ENCODE data around the gene TMEM18. TPM values are rescaled to one million over a fixed set of nuclear protein-coding genes. Genes with fewer than 3 reads are reported as not detected.

TMEM18 gene
- total and polyA plus RNA-seq, 2 experiments from 2014 or later, result 35.4 to 47.1 TPM

DNA sequence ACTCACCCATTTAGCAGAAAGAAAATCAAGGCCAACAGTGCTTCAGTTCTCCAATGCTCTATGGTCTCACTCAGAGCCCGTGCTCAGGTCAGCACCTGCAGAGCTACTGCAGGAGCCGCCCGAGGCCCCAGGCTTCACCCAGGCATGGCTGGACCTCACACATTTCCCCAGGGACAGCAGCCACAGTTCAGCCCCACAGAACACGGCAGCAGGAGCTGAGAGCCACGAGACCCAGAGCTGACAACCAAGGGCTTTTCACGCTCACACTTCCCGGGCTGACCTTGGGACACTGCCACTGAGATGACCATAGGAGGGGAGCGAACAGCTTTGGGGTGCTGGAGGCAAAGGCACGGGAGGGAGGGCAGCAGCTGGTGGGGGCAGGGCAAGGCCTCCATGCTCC lies 4.2 kb downstream of the TMEM18 start:
- no peak for TF ChIP-seq EZH2phosphoT487 (IDR thresholded peaks at IDR 0.05; ENCODE audit: low read depth, severe bottlenecking, unreplicated experiment)
- TF ChIP-seq EZH2 (IDR thresholded peaks at IDR 0.05; ENCODE audit: borderline replicate concordance), result no peak
- TF ChIP-seq, protein P1, sequence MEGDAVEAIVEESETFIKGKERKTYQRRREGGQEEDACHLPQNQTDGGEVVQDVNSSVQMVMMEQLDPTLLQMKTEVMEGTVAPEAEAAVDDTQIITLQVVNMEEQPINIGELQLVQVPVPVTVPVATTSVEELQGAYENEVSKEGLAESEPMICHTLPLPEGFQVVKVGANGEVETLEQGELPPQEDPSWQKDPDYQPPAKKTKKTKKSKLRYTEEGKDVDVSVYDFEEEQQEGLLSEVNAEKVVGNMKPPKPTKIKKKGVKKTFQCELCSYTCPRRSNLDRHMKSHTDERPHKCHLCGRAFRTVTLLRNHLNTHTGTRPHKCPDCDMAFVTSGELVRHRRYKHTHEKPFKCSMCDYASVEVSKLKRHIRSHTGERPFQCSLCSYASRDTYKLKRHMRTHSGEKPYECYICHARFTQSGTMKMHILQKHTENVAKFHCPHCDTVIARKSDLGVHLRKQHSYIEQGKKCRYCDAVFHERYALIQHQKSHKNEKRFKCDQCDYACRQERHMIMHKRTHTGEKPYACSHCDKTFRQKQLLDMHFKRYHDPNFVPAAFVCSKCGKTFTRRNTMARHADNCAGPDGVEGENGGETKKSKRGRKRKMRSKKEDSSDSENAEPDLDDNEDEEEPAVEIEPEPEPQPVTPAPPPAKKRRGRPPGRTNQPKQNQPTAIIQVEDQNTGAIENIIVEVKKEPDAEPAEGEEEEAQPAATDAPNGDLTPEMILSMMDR (IDR thresholded peaks at IDR 0.05; ENCODE audit: poor library complexity), result no peak

DNA sequence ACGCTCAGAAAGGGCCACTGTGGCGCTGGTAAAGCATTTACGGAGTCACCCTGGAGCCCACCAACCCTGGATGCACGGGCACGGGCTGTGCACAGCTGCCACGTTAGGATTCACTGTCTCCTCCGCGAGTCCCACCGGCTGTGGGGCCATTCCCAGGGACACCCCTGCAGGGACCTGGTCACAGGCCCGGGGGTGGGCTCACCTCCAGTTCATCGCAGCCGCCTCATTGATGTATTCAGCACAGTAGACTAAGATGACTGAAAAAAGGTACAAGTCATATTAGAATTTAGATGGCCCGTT lies 4.7 kb downstream of the TMEM18 start:
- H3K27me3 ChIP-seq, result no peaks in the 10 kb centered on the region
- no peaks in the 10 kb centered on the region for H3K36me3 ChIP-seq (replicated peaks; ENCODE audit: insufficient read depth, low read depth)
- H3K4me2 ChIP-seq, result no peak overlapping the region
- peaks cover 37% of the 10 kb centered on the region for H3K79me2 ChIP-seq
- TF ChIP-seq EZH2phosphoT487 (IDR thresholded peaks at IDR 0.05; ENCODE audit: low read depth, severe bottlenecking, unreplicated experiment) (no peak), EZH2 (IDR thresholded peaks at IDR 0.05; ENCODE audit: borderline replicate concordance) (no peak)
- TF ChIP-seq, protein P1 (IDR thresholded peaks at IDR 0.05; ENCODE audit: poor library complexity), result no peak
- no peak overlapping the region for H3K4me3 ChIP-seq
- H3K9me2 ChIP-seq (replicated peaks; ENCODE audit: insufficient read depth), result no peaks in the 10 kb centered on the region
- H2AFZ ChIP-seq, result no peak overlapping the region
- no peaks in the 10 kb centered on the region for H3K9me3 ChIP-seq (ENCODE audit: low read depth)
- H4K20me1 ChIP-seq (ENCODE audit: insufficient read depth, poor library complexity, severe bottlenecking), result peaks cover 36% of the 10 kb centered on the region
- no peak for DNase-seq (ENCODE audit: low spot score)
- H3K4me1 ChIP-seq (ENCODE audit: insufficient read depth), result peaks cover 9% of the 10 kb centered on the region
- 95% methylated on average over 13 of the region's 13 CpGs for WGBS (ENCODE audit: low lambda C conversion rate, missing lambda C conversion rate)
- H3K27ac ChIP-seq, result no peak overlapping the region

More for the DNA sequence above, 4.2 kb downstream of the TMEM18 start:
- Histone ChIP-seq H3K4me1 (ENCODE audit: insufficient read depth) (peaks cover 9% of the 10 kb centered on the region), H2AFZ (no peak overlapping the region), H4K20me1 (ENCODE audit: insufficient read depth, poor library complexity, severe bottlenecking) (peaks cover 36% of the 10 kb centered on the region), H3K36me3 (replicated peaks; ENCODE audit: insufficient read depth, low read depth) (no peaks in the 10 kb centered on the region), H3K27me3 (no peaks in the 10 kb centered on the region), H3K4me3 (no peak overlapping the region), H3K4me2 (no peak overlapping the region), H3K79me2 (peaks cover 37% of the 10 kb centered on the region), H3K9me2 (replicated peaks; ENCODE audit: insufficient read depth) (no peaks in the 10 kb centered on the region), H3K27ac (no peak overlapping the region), H3K9me3 (ENCODE audit: low read depth) (no peaks in the 10 kb centered on the region)
- WGBS (ENCODE audit: low lambda C conversion rate, missing lambda C conversion rate), result 97% methylated on average over 9 of the region's 9 CpGs
- DNase-seq (ENCODE audit: low spot score), result no peak

- Histone ChIP-seq H3K27me3 (no peaks in the 10 kb centered on the region), H3K9me2 (replicated peaks; ENCODE audit: insufficient read depth) (no peaks in the 10 kb centered on the region), H3K4me2 (no peak overlapping the region), H3K4me1 (ENCODE audit: insufficient read depth) (peaks cover 9% of the 10 kb centered on the region), H3K79me2 (peaks cover 37% of the 10 kb centered on the region), H3K4me3 (no peak overlapping the region), H2AFZ (no peak overlapping the region), H3K27ac (no peak overlapping the region), H3K9me3 (ENCODE audit: low read depth) (no peaks in the 10 kb centered on the region), H3K36me3 (replicated peaks; ENCODE audit: insufficient read depth, low read depth) (no peaks in the 10 kb centered on the region), H4K20me1 (ENCODE audit: insufficient read depth, poor library complexity, severe bottlenecking) (peaks cover 36% of the 10 kb centered on the region)
- WGBS (ENCODE audit: low lambda C conversion rate, missing lambda C conversion rate), result 92% methylated on average over 17 of the region's 18 CpGs
- TF ChIP-seq EZH2 (IDR thresholded peaks at IDR 0.05; ENCODE audit: borderline replicate concordance) (no peak), EZH2phosphoT487 (IDR thresholded peaks at IDR 0.05; ENCODE audit: low read depth, severe bottlenecking, unreplicated experiment) (no peak)
- DNase-seq (ENCODE audit: low spot score), result no peak
Observed at GRCh38 chr2:671787-672605, 5.2 kb downstream of the TMEM18 start.

DNA sequence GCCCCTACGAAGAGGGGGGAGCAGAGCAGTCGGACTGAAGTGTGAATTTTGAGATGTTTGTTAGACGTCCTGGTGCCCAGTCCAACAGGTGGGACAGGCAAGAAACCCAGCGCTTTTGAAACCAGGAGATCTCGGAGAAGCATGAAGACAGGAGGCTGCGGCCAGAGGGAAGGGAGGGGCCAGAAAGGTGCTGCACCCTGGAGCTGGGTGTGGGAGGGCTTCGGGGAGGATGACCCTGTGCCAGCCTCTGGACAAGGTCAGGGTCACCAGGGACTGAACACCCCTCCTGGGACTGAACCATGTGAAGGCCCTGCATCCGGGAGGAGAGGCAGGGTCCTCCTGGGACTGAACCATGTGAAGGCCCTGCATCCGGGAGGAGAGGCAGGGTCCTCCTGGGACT lies 6.1 kb downstream of the TMEM18 start:
- 82% methylated on average over 7 of the region's 9 CpGs for WGBS (ENCODE audit: low lambda C conversion rate, missing lambda C conversion rate)

More for the DNA sequence above, 6.1 kb downstream of the TMEM18 start:
- TF ChIP-seq EZH2 (IDR thresholded peaks at IDR 0.05; ENCODE audit: borderline replicate concordance), result no peak
- Histone ChIP-seq H3K79me2 (peaks cover 37% of the 10 kb centered on the region), H3K9me2 (replicated peaks; ENCODE audit: insufficient read depth) (no peaks in the 10 kb centered on the region), H2AFZ (no peak overlapping the region), H3K4me2 (no peak overlapping the region), H3K27me3 (no peaks in the 10 kb centered on the region), H3K4me3 (no peak overlapping the region), H3K36me3 (replicated peaks; ENCODE audit: insufficient read depth, low read depth) (no peaks in the 10 kb centered on the region), H3K9me3 (ENCODE audit: low read depth) (no peaks in the 10 kb centered on the region), H3K27ac (no peak overlapping the region), H4K20me1 (ENCODE audit: insufficient read depth, poor library complexity, severe bottlenecking) (peaks cover 32% of the 10 kb centered on the region), H3K4me1 (ENCODE audit: insufficient read depth) (peaks cover 9% of the 10 kb centered on the region)
- no peak for DNase-seq (ENCODE audit: low spot score)

Data from hepatocyte (in vitro differentiated cells).